AG04450 (cell line): ENCODE measurements around the gene TTC31. TPM values are rescaled to one million over a fixed set of nuclear protein-coding genes. Genes with fewer than 3 reads are reported as not detected.

Experiments
- CTCF ChIA-PET: fragments of 300-600, 350-600 bp; formaldehyde crosslinking; extraction: SDS; loops from one replicate; lab custom pipeline; 2022; ENCODE audit warnings: antibody characterized with exemption, inconsistent platforms; lab: Charles Lee
- POLR2A ChIA-PET: fragments of 350-600 bp; formaldehyde crosslinking; extraction: SDS; loops from one replicate; lab custom pipeline; 2021; ENCODE audit warnings: antibody characterized with exemption, inconsistent platforms; lab: Yijun Ruan, JAX
- DNase-seq: peaks from one replicate; pipeline ENCODE4 v3.0.0-alpha.2; 2011; ENCODE audit warnings: low read depth, low spot score
- H3K27ac ChIP-seq: one replicate; pipeline ENCODE4 v1.5.1; 2012; ENCODE audit warnings: low read depth, low read length, control low read depth
- H3K27me3 ChIP-seq: one replicate; pipeline ENCODE4 v1.6.0; 2012; ENCODE audit warnings: low read length; ENCODE audit not compliant: control insufficient read depth, insufficient read depth
- H3K4me3 ChIP-seq: 2 replicates; pipeline ENCODE4 v1.5.1; 2011; ENCODE audit warnings: mild to moderate bottlenecking, low read depth, low read length, control low read depth
- H3K9me3 ChIP-seq: 2 replicates; pipeline ENCODE4 v1.5.1; 2012; ENCODE audit warnings: low read length; ENCODE audit not compliant: control insufficient read depth, insufficient read depth
- polyA plus RNA-seq: library from polyadenylated mRNA; depleted of rRNA; stranded (reverse); fragments of >200 nt; gene quantifications from 2 replicates; pipeline ENCODE4 v1.2.3, GENCODE V29; 2011
- TF ChIP-seq, protein P1 (sequence below): IDR thresholded peaks from 2 replicates; pipeline ENCODE4 v1.5.1; 2011; ENCODE audit warnings: low read depth, low read length, control low read depth, inconsistent platforms

TTC31 gene
- polyA plus RNA-seq, 1 experiment, result 16.4 TPM

DNA sequence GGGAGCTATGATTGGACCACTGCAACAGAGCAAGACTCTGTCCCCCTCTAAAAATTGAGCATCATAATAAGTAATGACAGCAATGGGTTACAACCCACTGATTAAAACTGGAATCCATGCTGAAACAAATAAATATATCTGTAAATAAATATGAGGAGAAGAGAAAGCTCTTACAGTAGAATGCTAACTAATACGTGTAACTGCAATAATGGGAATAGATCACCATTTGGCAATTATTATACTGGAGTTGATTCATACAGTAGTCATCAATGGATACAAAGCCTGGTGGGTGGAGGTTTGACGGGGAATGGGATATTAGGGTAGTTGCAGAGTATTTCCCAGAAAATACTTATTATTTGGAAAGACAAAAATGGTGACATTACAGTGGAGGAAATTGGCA, 34.1 kb upstream of the TTC31 start:
- DNase-seq, result no peak
- Histone ChIP-seq H3K9me3 (no peaks in the 10 kb centered on the region), H3K27me3 (peaks cover 6% of the 10 kb centered on the region), H3K27ac (no peak overlapping the region), H3K4me3 (no peak overlapping the region)
- ChIA-PET POLR2A (no interaction called here), CTCF (no interaction called here)
- TF ChIP-seq, protein P1, sequence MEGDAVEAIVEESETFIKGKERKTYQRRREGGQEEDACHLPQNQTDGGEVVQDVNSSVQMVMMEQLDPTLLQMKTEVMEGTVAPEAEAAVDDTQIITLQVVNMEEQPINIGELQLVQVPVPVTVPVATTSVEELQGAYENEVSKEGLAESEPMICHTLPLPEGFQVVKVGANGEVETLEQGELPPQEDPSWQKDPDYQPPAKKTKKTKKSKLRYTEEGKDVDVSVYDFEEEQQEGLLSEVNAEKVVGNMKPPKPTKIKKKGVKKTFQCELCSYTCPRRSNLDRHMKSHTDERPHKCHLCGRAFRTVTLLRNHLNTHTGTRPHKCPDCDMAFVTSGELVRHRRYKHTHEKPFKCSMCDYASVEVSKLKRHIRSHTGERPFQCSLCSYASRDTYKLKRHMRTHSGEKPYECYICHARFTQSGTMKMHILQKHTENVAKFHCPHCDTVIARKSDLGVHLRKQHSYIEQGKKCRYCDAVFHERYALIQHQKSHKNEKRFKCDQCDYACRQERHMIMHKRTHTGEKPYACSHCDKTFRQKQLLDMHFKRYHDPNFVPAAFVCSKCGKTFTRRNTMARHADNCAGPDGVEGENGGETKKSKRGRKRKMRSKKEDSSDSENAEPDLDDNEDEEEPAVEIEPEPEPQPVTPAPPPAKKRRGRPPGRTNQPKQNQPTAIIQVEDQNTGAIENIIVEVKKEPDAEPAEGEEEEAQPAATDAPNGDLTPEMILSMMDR, result no peak

DNA sequence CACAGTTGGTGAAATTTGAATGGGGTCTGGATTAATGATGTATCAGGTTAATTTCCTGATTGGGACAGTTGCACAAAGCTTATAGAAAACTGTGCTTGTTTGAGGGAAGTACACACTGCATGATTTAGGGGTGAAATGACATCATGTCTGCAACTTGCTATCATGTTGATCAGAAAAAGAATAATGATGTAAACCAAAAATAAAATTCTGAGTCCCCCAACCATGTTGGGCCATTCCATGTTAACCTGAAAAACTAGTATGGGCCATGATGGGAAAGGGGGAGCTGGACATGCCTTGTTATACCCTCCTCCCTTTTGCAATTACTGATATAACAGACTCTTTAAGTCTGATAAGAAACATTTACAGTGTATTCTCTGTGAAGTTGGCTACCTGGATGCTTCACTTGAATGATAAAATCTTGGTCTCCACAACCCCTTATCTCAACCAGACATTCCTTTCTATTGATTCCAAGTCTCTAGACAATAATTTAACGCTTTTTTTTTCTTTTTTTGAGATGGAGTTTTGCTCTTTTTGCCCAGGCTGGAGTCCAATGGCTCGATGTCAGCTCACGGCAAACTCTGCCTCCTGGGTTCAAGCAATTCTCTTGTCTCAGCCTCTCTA, 32.2 kb upstream of the TTC31 start:
- CTCF ChIA-PET, result interaction anchor here (1.2 kb wide), 1 partner anchor 14 kb away, joined by 3 read pairs; the partner anchor contains the start of gene MOGS
- Histone ChIP-seq H3K27ac (no peak overlapping the region), H3K4me3 (no peak overlapping the region), H3K27me3 (no peaks in the 10 kb centered on the region), H3K9me3 (no peaks in the 10 kb centered on the region)
- TF ChIP-seq, protein P1, result no peak
- DNase-seq, result no peak
- POLR2A ChIA-PET, result no interaction called here

DNA sequence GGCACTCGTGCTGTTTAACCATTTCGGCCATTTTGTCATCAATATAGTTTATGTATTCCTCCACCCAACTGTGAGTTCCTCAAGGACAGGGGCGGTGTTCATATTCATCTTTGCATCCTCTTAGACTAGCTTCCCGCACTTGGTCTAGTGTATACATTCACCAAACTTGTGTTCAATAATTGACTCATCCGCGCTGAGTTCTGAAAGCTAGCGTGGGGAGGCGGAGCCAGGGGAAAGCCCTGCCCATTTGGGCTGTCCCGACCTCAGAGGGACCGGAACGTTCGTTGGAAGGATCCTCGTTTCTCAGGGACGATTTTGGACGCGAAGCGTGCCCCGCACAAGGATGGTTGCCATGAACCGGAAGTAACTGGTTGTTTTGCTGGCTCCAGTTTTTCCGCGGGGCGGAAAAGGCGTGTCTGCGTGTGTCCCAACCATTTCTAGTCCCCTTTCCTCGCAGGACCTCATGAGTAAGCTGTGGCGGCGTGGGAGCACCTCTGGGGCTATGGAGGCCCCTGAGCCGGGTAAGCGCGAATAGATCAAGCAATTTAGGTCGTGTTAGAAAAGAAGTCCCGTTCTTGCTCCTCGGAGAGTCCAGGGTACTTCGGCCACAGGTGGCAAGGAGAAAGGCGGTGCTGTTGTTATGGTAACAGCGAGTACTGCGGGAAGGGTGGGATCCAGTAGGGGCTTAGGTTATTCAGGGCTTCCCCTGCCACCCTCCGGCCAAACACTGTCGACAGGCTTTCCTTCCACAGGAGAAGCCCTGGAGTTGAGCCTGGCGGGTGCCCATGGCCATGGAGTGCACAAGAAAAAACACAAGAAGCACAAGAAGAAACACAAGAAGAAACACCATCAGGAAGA, 28.0 kb upstream of the TTC31 start, which contains the start of gene INO80B:
INO80B (plus strand) TSS at position 434 of the 858 bp plus-strand sequence; CDS start at position 464, 30 bp downstream.
- DNase-seq, result peak; percentile 97
- H3K27me3 ChIP-seq, result no peaks in the 10 kb centered on the region
- no peaks in the 10 kb centered on the region; the same call in 1 of the 2 replicates for H3K9me3 ChIP-seq
- TF ChIP-seq, protein P1, result no peak
- H3K27ac ChIP-seq, result no peak within 1 kb of the TSS
- H3K4me3 ChIP-seq, result peak within 1 kb of the TSS; percentile 90
- CTCF ChIA-PET, result interaction anchor here (0.6 to 1.6 kb wide), 4 partner anchors 10 to 132 kb away, joined by 3 to 5 read pairs (median 3); partner anchors contain the start of gene MOGS
- POLR2A ChIA-PET, result interaction anchor here (0.5 to 1.8 kb wide), 6 partner anchors 9 to 28 kb away, joined by 3 to 9 read pairs (median 5); partner anchors contain the start of genes MRPL53 and TTC31

DNA sequence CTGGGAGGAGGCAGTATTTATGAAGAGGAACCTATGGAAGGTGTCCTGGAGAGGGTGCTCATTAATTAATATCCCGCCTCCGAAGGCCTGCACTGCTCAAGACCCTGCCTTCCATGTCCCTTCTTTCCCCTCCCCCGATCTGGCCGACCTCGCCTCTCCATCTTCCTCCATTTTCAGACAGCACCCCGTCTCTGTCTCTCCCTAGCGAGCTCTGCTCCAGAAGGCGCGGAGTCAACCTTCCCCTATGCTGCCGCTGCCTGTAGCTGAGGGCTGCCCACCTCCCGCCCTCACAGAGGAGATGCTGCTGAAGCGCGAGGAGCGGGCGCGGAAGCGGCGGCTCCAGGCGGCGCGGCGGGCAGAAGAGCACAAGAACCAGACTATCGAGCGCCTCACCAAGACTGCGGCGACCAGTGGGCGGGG, 25.7 kb upstream of the TTC31 start:
- Histone ChIP-seq H3K27me3 (no peaks in the 10 kb centered on the region), H3K4me3 (peak overlapping the region; percentile 62), H3K9me3 (no peaks in the 10 kb centered on the region; the same call in 1 of the 2 replicates), H3K27ac (peak overlapping the region; percentile 73)
- DNase-seq, result no peak
- TF ChIP-seq, protein P1, result no peak
- CTCF ChIA-PET, result interaction anchor here (0.7 to 2.7 kb wide), 5 partner anchors 51 to 131 kb away, joined by 4 to 9 read pairs (median 4); no protein-coding TSS in a partner anchor
- POLR2A ChIA-PET, result interaction anchor here (0.5 kb wide), 1 partner anchor 97 kb away, joined by 8 read pairs; the partner anchor contains the start of gene LOXL3
